ENCODE results near the gene SUPT3H.
A peak's percentile ranks its signal among the peaks of the same experiment; 100 is the strongest.

Gene SUPT3H

GRCh38 chr6:45201484-45201883, 176.2 kb downstream of the SUPT3H start:
- H3K9ac ChIP-seq (ENCODE audit: insufficient read length): peak overlapping the region; percentile 53
- H3K36me3 ChIP-seq (ENCODE audit: insufficient read depth, low read length): no peaks in the 10 kb centered on the region
- DNase-seq (ENCODE audit: low read depth, low spot score): no peak
- peak overlapping the region; percentile 64 for H3K4me3 ChIP-seq
- peak overlapping the region; percentile 96 for H3K27ac ChIP-seq
- no peak for TF ChIP-seq FOXP2 (optimal IDR thresholded peaks at IDR 0.05; ENCODE audit: control extremely low read depth, extremely low read length, insufficient read depth)
- TF ChIP-seq POLR2AphosphoS5 (IDR thresholded peaks at IDR 0.05; ENCODE audit: borderline replicate concordance, low read depth, low read length): no peak
- TF ChIP-seq EZH2 (IDR thresholded peaks at IDR 0.05): no peak
- no peaks in the 10 kb centered on the region for H3K9me3 ChIP-seq (ENCODE audit: low read depth, low read length)

GRCh38 chr6:45200510-45200909, 177.2 kb downstream of the SUPT3H start:
- Histone ChIP-seq H3K9ac (ENCODE audit: insufficient read length) (peak overlapping the region; percentile 48), H3K36me3 (ENCODE audit: insufficient read depth, low read length) (no peaks in the 10 kb centered on the region), H3K27ac (peak overlapping the region; percentile 96), H3K9me3 (ENCODE audit: low read depth, low read length) (no peaks in the 10 kb centered on the region), H3K4me3 (peak overlapping the region; percentile 64)
- no peak for DNase-seq (ENCODE audit: low read depth, low spot score)
- TF ChIP-seq POLR2AphosphoS5 (IDR thresholded peaks at IDR 0.05; ENCODE audit: borderline replicate concordance, low read depth, low read length) (no peak), EZH2 (IDR thresholded peaks at IDR 0.05) (no peak), FOXP2 (optimal IDR thresholded peaks at IDR 0.05; ENCODE audit: control extremely low read depth, extremely low read length, insufficient read depth) (no peak)

- peak overlapping the region; percentile 50 for H3K4me3 ChIP-seq
- no peak for DNase-seq (ENCODE audit: low read depth, low spot score)
- peak overlapping the region; percentile 96 for H3K27ac ChIP-seq
- H3K9ac ChIP-seq (ENCODE audit: insufficient read length): peak overlapping the region; percentile 55
- H3K36me3 ChIP-seq (ENCODE audit: insufficient read depth, low read length): no peaks in the 10 kb centered on the region
- TF ChIP-seq EZH2 (IDR thresholded peaks at IDR 0.05): no peak
- TF ChIP-seq FOXP2 (optimal IDR thresholded peaks at IDR 0.05; ENCODE audit: control extremely low read depth, extremely low read length, insufficient read depth): no peak
- no peak for TF ChIP-seq POLR2AphosphoS5 (IDR thresholded peaks at IDR 0.05; ENCODE audit: borderline replicate concordance, low read depth, low read length)
- H3K9me3 ChIP-seq (ENCODE audit: low read depth, low read length): no peaks in the 10 kb centered on the region
These were observed 178.2 kb downstream of the SUPT3H start for GRCh38 chr6:45199554-45199953.

GRCh38 chr6:45196121-45196520, 181.6 kb downstream of the SUPT3H start:
- TF ChIP-seq FOXP2 (optimal IDR thresholded peaks at IDR 0.05; ENCODE audit: control extremely low read depth, extremely low read length, insufficient read depth): peak; percentile 29
- peak; percentile 62; the same call in 1 of the 2 replicates for TF ChIP-seq POLR2AphosphoS5 (IDR thresholded peaks at IDR 0.05; ENCODE audit: borderline replicate concordance, low read depth, low read length)
- TF ChIP-seq EZH2 (IDR thresholded peaks at IDR 0.05): no peak
- Histone ChIP-seq H3K9me3 (ENCODE audit: low read depth, low read length) (no peaks in the 10 kb centered on the region), H3K9ac (ENCODE audit: insufficient read length) (peak overlapping the region; percentile 67), H3K36me3 (ENCODE audit: insufficient read depth, low read length) (no peaks in the 10 kb centered on the region), H3K4me3 (peak overlapping the region; percentile 65), H3K27ac (peak overlapping the region; percentile 96)
- DNase-seq (ENCODE audit: low read depth, low spot score): peak; percentile 72

- Histone ChIP-seq H3K27ac (peak overlapping the region; percentile 96), H3K9me3 (ENCODE audit: low read depth, low read length) (no peaks in the 10 kb centered on the region), H3K4me3 (peak overlapping the region; percentile 65), H3K9ac (ENCODE audit: insufficient read length) (peak overlapping the region; percentile 67), H3K36me3 (ENCODE audit: insufficient read depth, low read length) (no peaks in the 10 kb centered on the region)
- TF ChIP-seq EZH2 (IDR thresholded peaks at IDR 0.05) (no peak), FOXP2 (optimal IDR thresholded peaks at IDR 0.05; ENCODE audit: control extremely low read depth, extremely low read length, insufficient read depth) (no peak), POLR2AphosphoS5 (IDR thresholded peaks at IDR 0.05; ENCODE audit: borderline replicate concordance, low read depth, low read length) (no peak)
- DNase-seq (ENCODE audit: low read depth, low spot score): no peak
These were observed 182.6 kb downstream of the SUPT3H start for GRCh38 chr6:45195137-45195536.

- no peak for DNase-seq (ENCODE audit: low read depth, low spot score)
- Histone ChIP-seq H3K9me3 (ENCODE audit: low read depth, low read length) (0 out of 2 replicates have a peak, but pooled peaks cover 3% of the 10 kb centered on the region), H3K4me3 (no peak overlapping the region), H3K27ac (peak overlapping the region; percentile 96; the same call in 1 of the 2 replicates), H3K36me3 (ENCODE audit: insufficient read depth, low read length) (no peaks in the 10 kb centered on the region), H3K9ac (ENCODE audit: insufficient read length) (no peak overlapping the region)
- TF ChIP-seq EZH2 (IDR thresholded peaks at IDR 0.05): no peak
- no peak for TF ChIP-seq FOXP2 (optimal IDR thresholded peaks at IDR 0.05; ENCODE audit: control extremely low read depth, extremely low read length, insufficient read depth)
- TF ChIP-seq POLR2AphosphoS5 (IDR thresholded peaks at IDR 0.05; ENCODE audit: borderline replicate concordance, low read depth, low read length): no peak
These were observed 185.2 kb downstream of the SUPT3H start for GRCh38 chr6:45192556-45192955.

GRCh38 chr6:45191414-45191813, 186.3 kb downstream of the SUPT3H start:
- 0 out of 2 replicates have a peak, but pooled peaks cover 3% of the 10 kb centered on the region for H3K9me3 ChIP-seq (ENCODE audit: low read depth, low read length)
- TF ChIP-seq EZH2 (IDR thresholded peaks at IDR 0.05) (no peak), POLR2AphosphoS5 (IDR thresholded peaks at IDR 0.05; ENCODE audit: borderline replicate concordance, low read depth, low read length) (no peak), FOXP2 (optimal IDR thresholded peaks at IDR 0.05; ENCODE audit: control extremely low read depth, extremely low read length, insufficient read depth) (no peak)
- DNase-seq (ENCODE audit: low read depth, low spot score): no peak
- no peak overlapping the region for H3K4me3 ChIP-seq
- H3K9ac ChIP-seq (ENCODE audit: insufficient read length): no peak overlapping the region
- no peak overlapping the region for H3K27ac ChIP-seq
- no peaks in the 10 kb centered on the region for H3K36me3 ChIP-seq (ENCODE audit: insufficient read depth, low read length)

- no peak for DNase-seq (ENCODE audit: low read depth, low spot score)
- Histone ChIP-seq H3K27ac (no peak overlapping the region), H3K4me3 (no peak overlapping the region), H3K9me3 (ENCODE audit: low read depth, low read length) (0 out of 2 replicates have a peak, but pooled peaks cover 3% of the 10 kb centered on the region), H3K36me3 (ENCODE audit: insufficient read depth, low read length) (no peaks in the 10 kb centered on the region), H3K9ac (ENCODE audit: insufficient read length) (no peak overlapping the region)
- TF ChIP-seq EZH2 (IDR thresholded peaks at IDR 0.05): no peak
- TF ChIP-seq FOXP2 (optimal IDR thresholded peaks at IDR 0.05; ENCODE audit: control extremely low read depth, extremely low read length, insufficient read depth): no peak
- no peak for TF ChIP-seq POLR2AphosphoS5 (IDR thresholded peaks at IDR 0.05; ENCODE audit: borderline replicate concordance, low read depth, low read length)
These were observed 189.9 kb downstream of the SUPT3H start for GRCh38 chr6:45187836-45188235.

All from SK-N-MC (cell line).